Measurements from ENCODE around the gene B3GAT1.

DNA sequence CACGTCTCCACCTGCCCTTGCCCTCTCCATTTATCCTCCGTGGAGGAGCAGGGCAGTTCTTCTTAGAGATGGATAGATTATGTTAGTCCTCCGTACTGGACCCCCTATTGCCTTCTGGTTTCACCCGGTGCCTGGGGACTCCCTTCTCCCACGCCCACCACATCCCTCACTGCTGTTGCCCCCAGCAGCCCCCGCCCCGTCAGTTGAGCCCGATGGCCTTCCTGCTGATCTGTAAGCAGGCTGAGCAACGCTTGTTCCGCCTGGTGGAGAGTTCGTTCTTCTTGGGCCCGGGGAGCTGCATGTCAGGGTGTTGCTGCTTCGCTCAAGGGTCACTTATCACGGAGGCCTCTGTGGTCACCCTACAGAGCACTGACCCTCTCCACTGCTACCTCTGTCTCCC, 34.2 kb downstream of the B3GAT1 start:
- TF ChIP-seq CTCF (IDR thresholded peaks at IDR 0.05), result no peak
- TF ChIP-seq EZH2 (IDR thresholded peaks at IDR 0.05; ENCODE audit: borderline replicate concordance, insufficient read depth, low read depth, low read length, poor library complexity, severe bottlenecking), result no peak

All from B cell (primary cell).